Hepatocyte (in vitro differentiated cells): Measurements from ENCODE around the gene NAA20. TPM values are rescaled to one million over a fixed set of nuclear protein-coding genes. Genes with fewer than 3 reads are reported as not detected.
A peak's percentile ranks its signal among the peaks of the same experiment; 100 is the strongest.

Source experiments
- DNase-seq: peaks from one replicate; pipeline ENCODE4 v3.0.0-alpha.2; 2016; ENCODE audit warnings: low spot score
- H2AFZ ChIP-seq: fragments of 200-600 bp; sonication (generic); 2 replicates; pipeline ENCODE4 v1.6.0; 2016; ENCODE audit warnings: antibody characterized with exemption, mild to moderate bottlenecking
- H3K27ac ChIP-seq: fragments of 200-600 bp; sonication (generic); 2 replicates; pipeline ENCODE4 v1.5.1; 2016; ENCODE audit warnings: mild to moderate bottlenecking
- H3K27me3 ChIP-seq: fragments of 200-600 bp; sonication (generic); 2 replicates; pipeline ENCODE4 v1.6.1; 2016
- H3K36me3 ChIP-seq: fragments of 200-600 bp; sonication (generic); replicated peaks from 2 replicates; pipeline ENCODE4 v1.5.1; 2016; ENCODE audit warnings: low read depth; ENCODE audit not compliant: insufficient read depth
- H3K4me1 ChIP-seq: fragments of 200-600 bp; sonication (generic); 2 replicates; pipeline ENCODE4 v1.5.1; 2016; ENCODE audit warnings: mild to moderate bottlenecking, moderate library complexity; ENCODE audit not compliant: insufficient read depth
- H3K4me2 ChIP-seq: fragments of 200-600 bp; sonication (generic); 2 replicates; pipeline ENCODE4 v1.6.0; 2016
- H3K4me3 ChIP-seq: fragments of 200-600 bp; sonication (generic); 2 replicates; pipeline ENCODE4 v1.5.1; 2016; ENCODE audit warnings: mild to moderate bottlenecking
- H3K79me2 ChIP-seq: fragments of 200-600 bp; sonication (generic); 2 replicates; pipeline ENCODE4 v1.6.0; 2017; ENCODE audit warnings: mild to moderate bottlenecking
- H3K9me2 ChIP-seq: fragments of 200-600 bp; sonication (generic); replicated peaks from 2 replicates; pipeline ENCODE4 v1.6.0; 2017; ENCODE audit warnings: mild to moderate bottlenecking; ENCODE audit not compliant: insufficient read depth
- H3K9me3 ChIP-seq: fragments of 200-600 bp; sonication (generic); 2 replicates; pipeline ENCODE4 v1.5.1; 2016; ENCODE audit warnings: low read depth, mild to moderate bottlenecking
- H4K20me1 ChIP-seq: fragments of 200-600 bp; sonication (generic); 2 replicates; pipeline ENCODE4 v1.6.0; 2016; ENCODE audit warnings: mild to moderate bottlenecking; ENCODE audit not compliant: insufficient read depth, poor library complexity, severe bottlenecking
- CTCF ChIP-seq: fragments of 200-600 bp; sonication (generic); IDR thresholded peaks from 2 replicates; pipeline ENCODE4 v1.5.1; 2016; ENCODE audit warnings: antibody characterized with exemption, mild to moderate bottlenecking; ENCODE audit not compliant: poor library complexity
- EZH2 ChIP-seq: fragments of 200-600 bp; sonication (generic); IDR thresholded peaks from 2 replicates; pipeline ENCODE4 v1.6.1; 2016; ENCODE audit warnings: antibody characterized with exemption, mild to moderate bottlenecking, borderline replicate concordance
- EZH2phosphoT487 ChIP-seq: fragments of 200-600 bp; sonication (generic); IDR thresholded peaks from one replicate; pipeline ENCODE4 v1.6.1; 2018; ENCODE audit warnings: antibody characterized with exemption, mild to moderate bottlenecking, low read depth, moderate library complexity; ENCODE audit not compliant: unreplicated experiment, severe bottlenecking
- WGBS: methylation state at CpG from one replicate; pipeline ENCODE4 v1.1.6; 2016; ENCODE audit warnings: low lambda C conversion rate; ENCODE audit errors: missing lambda C conversion rate; 5-methylcytosine and 5-hydroxymethylcytosine counted together
- polyA plus RNA-seq: library from polyadenylated mRNA; unstranded; fragments of >200 nt; fragmentation: Nextera tagmentation; extraction: Ambion mirVana; gene quantifications from 2 replicates; pipeline ENCODE4 v1.2.1, GENCODE V29; 2016
- total RNA-seq: library from RNA; depleted of rRNA; stranded (reverse); fragments of >200 nt; gene quantifications from 2 replicates; pipeline ENCODE4 v1.2.3, GENCODE V29; 2014

Gene NAA20, protein sequence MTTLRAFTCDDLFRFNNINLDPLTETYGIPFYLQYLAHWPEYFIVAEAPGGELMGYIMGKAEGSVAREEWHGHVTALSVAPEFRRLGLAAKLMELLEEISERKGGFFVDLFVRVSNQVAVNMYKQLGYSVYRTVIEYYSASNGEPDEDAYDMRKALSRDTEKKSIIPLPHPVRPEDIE
- total RNA-seq, result 53.6 and 66.1 TPM in 2 replicates
- 108 and 126 TPM in 2 replicates for polyA plus RNA-seq

- peaks cover 50% of the 10 kb centered on the region for H3K79me2 ChIP-seq
- no peaks in the 10 kb centered on the region for H3K9me3 ChIP-seq
- peaks cover 6% of the 10 kb centered on the region for H4K20me1 ChIP-seq
- H3K27ac ChIP-seq, result peak within 1 kb of the TSS; percentile 83
- peaks cover 27% of the 10 kb centered on the region for H3K4me1 ChIP-seq
- DNase-seq, result peak; percentile 96
- WGBS, result 2% methylated on average over 76 of the region's 81 CpGs
- TF ChIP-seq EZH2, result no peak
- TF ChIP-seq CTCF, result peak; percentile 55
- no peaks in the 10 kb centered on the region for H3K36me3 ChIP-seq
- no peaks in the 10 kb centered on the region for H3K9me2 ChIP-seq
- peak within 1 kb of the TSS; percentile 81 for H3K4me3 ChIP-seq
- H3K4me2 ChIP-seq, result peak within 1 kb of the TSS; percentile 97
- H3K27me3 ChIP-seq, result no peaks in the 10 kb centered on the region
- H2AFZ ChIP-seq, result peak within 1 kb of the TSS; percentile 80
Observed at GRCh38 chr20:20017001-20017843, at the start of gene NAA20. Gene NAA20 (plus strand): TSS chr20:20017362. CDS start chr20:20017397, 35 bp downstream.

DNA sequence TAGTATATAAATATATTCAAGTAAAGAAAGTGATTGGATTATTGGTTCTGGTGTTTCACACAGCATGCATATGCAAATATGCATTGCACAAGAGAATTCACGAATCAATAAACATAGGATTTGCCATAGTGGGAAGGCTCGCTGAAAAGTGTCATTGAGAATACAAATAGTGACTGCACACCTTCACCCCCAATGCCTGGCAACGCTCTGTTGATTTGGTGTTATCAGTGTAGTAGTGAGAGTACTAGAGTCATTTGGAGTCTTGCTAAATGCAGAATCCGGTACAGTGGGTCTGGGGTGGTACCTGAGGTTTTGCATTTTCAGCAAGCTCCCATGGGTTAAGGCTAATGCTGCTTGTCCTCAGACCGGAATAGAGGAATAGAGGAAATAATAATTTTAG, 49.7 kb upstream of the NAA20 start:
- TF ChIP-seq EZH2 (no peak), EZH2phosphoT487 (no peak), CTCF (no peak)

GRCh38 chr20:19968028-19968427, 49.1 kb upstream of the NAA20 start:
- Histone ChIP-seq H3K79me2 (no peaks in the 10 kb centered on the region), H3K9me3 (no peaks in the 10 kb centered on the region), H3K27ac (no peak overlapping the region), H3K9me2 (no peaks in the 10 kb centered on the region), H3K4me1 (peaks cover 41% of the 10 kb centered on the region), H3K4me2 (no peak overlapping the region), H4K20me1 (no peaks in the 10 kb centered on the region), H3K4me3 (no peak overlapping the region), H3K36me3 (no peaks in the 10 kb centered on the region), H3K27me3 (no peaks in the 10 kb centered on the region), H2AFZ (no peak overlapping the region)
- TF ChIP-seq EZH2 (no peak), CTCF (no peak), EZH2phosphoT487 (no peak)
- DNase-seq, result no peak
- WGBS, result 63% methylated on average over 7 of the region's 7 CpGs

More for the DNA sequence above, 49.7 kb upstream of the NAA20 start:
- Histone ChIP-seq H2AFZ (no peak overlapping the region), H3K9me3 (no peaks in the 10 kb centered on the region), H3K27me3 (no peaks in the 10 kb centered on the region), H3K36me3 (no peaks in the 10 kb centered on the region), H3K9me2 (no peaks in the 10 kb centered on the region), H3K4me1 (peaks cover 39% of the 10 kb centered on the region), H3K79me2 (no peaks in the 10 kb centered on the region), H4K20me1 (no peaks in the 10 kb centered on the region), H3K4me2 (no peak overlapping the region), H3K27ac (no peak overlapping the region), H3K4me3 (no peak overlapping the region)
- DNase-seq, result no peak
- 81% methylated on average over 5 of the region's 5 CpGs for WGBS
